Measurements from ENCODE around the gene MITF.

Gene MITF

DNA sequence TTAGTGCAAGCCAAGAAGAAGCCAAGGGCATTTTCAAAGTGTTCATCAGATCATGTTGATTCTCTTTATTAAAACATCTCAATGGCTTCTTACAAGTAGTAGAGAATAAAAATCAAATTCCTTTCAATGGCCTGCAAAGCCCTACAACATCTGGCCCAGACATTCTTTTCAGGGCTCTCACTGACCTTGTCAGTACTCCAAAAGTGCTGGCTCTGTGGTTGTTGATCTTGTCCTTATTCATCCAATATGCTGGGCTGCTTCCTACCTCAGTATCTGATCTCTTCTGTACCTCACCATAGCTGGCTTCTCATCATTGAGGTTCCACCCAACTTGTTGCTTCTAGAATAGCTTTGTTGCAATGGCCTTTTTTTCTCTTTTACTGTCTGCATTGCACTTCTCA, 186.2 kb downstream of the MITF start:
- DNase-seq, result no peak

GRCh38 chr3:69926385-69926784, 187.1 kb downstream of the MITF start:
- DNase-seq, result no peak

- DNase-seq, result no peak
Observed at GRCh38 chr3:69927571-69927970, 188.3 kb downstream of the MITF start.

DNA sequence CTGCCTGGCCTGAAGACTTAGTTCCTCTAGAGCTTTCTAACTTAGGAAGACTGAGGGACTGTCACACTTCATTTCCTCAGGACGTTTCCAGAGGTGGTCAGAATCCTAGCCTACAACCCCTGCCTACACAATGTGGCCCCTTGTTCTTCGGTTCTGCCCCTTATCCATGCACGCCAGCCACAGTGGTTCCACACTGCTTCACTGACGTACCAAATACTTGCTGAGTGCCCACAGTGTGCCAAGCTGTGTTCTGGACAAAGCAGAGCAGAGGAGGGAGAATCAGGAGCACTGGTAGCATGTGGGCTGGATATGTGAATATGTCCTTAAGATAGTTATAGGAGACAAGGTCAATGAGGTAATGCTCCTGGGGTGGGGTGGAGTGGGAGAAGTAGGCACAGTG, 189.8 kb downstream of the MITF start:
- DNase-seq, result no peak

DNA sequence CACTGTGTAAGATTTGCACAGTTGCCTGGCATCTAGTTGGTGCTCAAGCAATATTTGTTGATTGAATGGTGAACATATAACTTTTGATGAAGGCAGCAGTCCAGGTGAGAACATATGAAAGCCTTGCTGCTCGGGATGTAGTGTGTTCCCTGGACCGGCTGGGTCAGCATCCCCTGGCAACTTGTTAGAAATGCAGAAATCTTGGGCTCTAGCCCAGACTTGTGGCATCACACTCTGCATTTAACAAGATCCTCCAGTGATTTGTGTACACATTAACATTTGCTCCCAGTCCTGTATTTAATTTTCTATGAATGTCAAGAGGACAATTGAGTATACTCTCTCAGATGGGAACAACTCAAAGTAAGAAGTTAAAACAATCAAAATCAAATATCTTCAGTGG, 191.3 kb downstream of the MITF start:
- DNase-seq, result no peak

GRCh38 chr3:69932087-69932486, 192.8 kb downstream of the MITF start:
- DNase-seq, result no peak

GRCh38 chr3:69932501-69932900, 193.2 kb downstream of the MITF start:
- DNase-seq, result no peak

DNA sequence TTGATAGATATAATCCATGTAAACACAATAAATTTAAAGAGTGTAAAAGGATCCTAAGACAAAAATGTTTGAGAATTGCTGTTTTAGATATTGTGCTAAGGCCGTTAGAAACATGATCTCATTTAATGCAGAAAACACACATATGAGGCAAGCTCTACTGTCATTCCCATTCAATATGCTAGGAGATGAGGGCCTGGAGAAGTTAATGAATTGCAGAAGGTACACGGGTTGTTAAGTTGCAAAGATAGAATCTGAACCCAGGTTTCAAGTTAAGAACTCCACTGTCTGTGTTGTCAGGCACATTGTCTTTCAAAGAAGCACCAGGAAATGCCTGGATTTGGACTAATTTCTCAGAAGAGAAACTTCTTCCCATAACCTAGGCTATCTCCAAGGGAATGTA, 195.1 kb downstream of the MITF start:
- DNase-seq, result no peak

DNA sequence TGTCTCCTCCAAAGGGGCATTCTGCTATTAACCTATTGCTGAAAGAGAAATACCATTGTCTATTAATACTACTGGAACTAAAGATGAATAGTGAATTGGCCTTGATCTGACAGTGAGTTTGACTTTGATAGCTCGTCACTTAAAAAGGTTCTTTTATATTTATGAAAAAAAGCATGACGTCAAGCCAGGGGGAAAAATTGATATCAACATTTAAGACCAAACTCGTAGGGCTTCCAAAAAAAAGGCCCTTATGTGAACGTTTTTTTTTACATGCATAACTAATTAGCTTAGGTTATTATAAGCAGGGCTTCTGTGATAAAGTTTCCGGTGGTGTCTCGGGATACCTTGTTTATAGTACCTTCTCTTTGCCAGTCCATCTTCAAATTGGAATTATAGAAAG, 197.0 kb downstream of the MITF start:
- DNase-seq, result no peak

- DNase-seq, result no peak
Observed at GRCh38 chr3:69938061-69938460, 198.8 kb downstream of the MITF start.

DNA sequence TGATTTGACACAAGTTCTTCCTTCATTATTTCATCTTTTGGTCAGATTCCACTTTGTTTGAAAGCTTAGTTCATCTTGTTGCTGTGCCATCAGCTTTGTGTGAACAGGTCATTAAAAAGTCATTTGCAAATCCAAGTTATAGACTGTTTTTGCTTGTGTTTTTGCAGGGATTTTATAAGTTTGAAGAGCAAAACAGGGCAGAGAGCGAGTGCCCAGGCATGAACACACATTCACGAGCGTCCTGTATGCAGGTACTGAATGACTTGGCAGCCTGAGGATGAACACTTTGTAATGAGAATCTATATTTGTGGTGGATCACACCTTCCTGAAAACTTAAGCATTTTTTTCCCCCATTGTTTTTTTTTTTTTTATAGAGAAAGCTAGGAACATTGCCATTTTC, 199.7 kb downstream of the MITF start:
- no peak for DNase-seq

GRCh38 chr3:69941037-69941436, 201.8 kb downstream of the MITF start:
- no peak for DNase-seq

DNA sequence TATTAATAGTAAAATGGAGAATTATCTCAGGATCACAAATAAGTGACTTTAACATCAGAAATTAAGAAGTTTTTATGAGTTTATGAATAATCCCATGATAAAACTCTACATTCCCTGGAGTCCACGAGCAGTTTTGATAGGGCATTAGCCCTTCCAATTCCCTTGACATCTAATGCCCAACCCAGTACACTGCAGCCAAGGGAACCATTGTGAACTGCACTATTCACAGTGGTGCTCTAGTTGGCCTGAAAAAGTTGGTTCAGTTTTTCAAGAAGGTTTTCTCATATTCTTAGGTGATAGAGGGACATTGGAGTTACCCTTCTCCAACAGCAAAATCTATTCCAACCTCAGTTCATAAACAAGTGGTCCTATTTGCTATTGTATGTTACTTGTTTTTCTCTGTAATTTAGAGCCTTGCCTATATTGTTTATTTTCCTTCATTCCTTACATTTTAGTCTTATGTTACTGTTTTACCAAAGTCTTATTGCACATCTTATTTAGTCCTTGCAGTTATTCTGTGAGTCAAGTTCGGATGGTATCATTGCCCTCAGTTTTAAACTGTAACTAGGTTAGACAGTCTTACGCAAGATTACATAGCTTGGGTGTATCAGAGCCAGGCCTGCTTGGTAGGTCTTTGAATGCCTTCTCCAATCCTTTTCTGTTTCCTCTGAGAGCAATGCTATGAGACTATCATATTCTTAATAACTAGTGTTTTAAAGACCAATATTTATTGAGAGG, 202.3 kb downstream of the MITF start:
- peak; percentile 45 for DNase-seq

- DNase-seq, result no peak
Observed at GRCh38 chr3:69944931-69945493, 205.7 kb downstream of the MITF start.

DNA sequence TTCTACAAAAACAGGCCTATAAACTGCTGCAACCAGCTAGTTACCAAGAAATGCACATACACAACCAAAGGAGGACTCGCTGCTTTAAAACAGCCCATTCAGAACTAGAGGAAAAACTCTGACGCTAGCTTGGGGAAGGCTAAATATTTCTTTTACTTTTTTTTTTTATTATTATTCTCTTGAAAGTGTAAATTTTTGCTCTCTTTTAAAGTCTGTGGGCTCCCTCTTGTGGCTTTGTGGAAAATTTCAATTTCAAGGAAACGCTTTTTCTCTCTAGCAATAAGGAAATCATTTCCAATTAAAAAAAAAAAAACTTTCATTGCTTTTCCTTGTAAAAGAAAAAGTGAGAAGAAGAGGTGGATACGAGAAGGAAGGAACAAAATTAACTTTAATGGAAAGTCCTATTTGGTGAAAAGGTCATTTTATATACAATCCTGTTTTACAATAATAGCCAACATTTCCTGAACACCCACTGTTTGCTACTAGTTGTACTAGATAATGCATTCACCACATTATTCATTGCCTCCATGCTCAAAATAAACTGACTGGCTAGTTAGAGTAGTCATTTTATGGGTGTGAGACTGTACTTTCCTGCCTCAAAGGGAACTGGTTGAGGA, 209.1 kb downstream of the MITF start:
- peak; percentile 51 for DNase-seq

GRCh38 chr3:69951616-69952015, 212.4 kb downstream of the MITF start:
- no peak for DNase-seq

DNA sequence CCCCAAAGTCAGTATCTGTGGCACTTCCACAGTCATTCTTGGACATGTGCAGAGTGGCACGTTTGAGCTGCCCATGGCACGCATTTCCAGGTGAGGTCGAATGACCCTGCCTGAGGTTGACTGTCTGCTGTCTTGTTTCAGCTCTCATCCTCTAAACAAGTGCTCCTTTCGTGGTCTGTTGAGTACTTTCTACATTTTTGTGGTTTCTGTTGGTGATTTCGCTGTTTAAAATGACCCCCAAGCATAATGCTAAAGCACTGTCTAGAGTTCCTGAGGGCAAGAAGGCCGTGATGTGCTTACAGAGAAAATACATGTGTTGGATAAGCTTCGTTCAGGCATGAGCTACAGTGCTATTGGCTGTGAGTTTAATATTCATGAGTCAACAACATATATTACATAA, 220.3 kb downstream of the MITF start:
- DNase-seq, result no peak

DNA sequence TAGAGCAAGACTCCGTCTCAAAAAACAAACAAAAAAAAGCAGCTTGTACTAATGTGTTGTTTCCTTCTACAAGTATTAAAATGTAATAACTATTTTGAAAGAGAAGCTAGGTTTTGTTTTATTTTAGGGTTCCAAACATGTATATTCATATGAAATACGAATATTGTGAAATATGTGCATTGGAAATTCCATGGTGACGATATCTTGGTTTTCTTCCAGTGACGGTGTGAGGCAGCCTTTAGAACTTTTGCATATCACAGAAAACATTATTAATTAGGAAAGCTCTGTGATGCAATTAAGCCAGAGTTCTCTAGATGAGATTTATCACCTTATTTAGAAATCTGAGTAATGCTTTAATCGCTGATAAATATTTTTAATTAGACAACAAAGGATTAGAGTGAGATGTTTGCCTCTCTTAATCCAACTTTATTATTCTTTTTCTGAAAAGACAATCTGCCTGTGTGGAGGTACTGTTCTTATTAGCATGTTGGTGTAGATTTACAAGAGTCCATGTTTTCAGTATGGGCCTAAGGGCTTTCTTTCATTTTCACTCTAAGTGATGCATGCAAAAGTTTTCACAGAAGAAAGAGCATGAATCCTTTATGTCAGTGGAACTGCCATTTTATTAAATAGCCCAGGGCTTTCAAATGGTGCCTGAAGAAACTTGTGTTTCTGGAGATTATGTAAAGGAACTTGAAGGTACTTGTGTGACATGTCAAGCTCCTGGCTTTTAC, 222.6 kb downstream of the MITF start:
- DNase-seq, result no peak

GRCh38 chr3:69963643-69964042, 224.4 kb downstream of the MITF start:
- DNase-seq, result no peak

DNA sequence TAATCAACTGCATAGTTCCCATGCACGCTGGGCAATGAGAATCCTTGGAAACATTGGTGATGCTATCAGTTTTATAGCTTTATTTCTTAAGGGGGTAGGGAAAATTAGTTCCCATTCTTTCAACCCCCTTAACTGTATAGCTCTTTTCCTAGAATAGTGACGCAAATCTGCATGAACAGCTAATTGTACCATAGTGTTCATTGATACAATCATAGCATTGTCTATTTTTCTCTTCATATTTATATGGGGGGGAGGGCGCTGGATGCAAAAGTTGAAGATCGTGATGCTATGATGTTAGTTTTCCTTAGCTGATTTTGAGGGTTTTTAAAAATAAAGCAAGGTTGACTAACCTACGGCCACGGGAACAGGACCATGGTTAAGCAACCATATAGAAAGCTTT, 227.9 kb downstream of the MITF start:
- no peak for DNase-seq

- DNase-seq, result no peak
Observed at GRCh38 chr3:69970827-69971226, 231.6 kb downstream of the MITF start.

DNA sequence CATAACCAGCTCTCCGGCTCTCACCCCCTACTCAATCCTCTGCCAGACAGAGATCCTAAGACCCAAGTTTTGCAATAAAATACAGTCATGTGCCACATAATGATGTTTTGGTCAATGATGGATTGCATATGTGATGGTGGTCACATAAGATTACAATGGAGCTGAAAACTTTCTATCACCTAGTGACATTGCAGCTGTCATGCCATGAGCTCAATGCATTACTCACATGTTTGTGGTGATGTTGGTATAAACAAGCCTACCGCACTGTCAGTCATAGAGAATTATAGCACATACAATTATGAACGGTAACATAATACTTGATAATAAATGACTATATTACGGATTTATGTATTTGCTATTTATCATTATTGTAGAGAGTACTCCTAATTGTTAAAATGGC, 233.4 kb downstream of the MITF start:
- DNase-seq, result no peak

GRCh38 chr3:69976021-69976420, 236.8 kb downstream of the MITF start:
- DNase-seq, result no peak
